ENCODE data around the gene NEUROD2.

GRCh38 chr17:39566094-39566850 is 41.4 kb downstream of the NEUROD2 start:
- TF ChIP-seq CTCF (conservative IDR thresholded peaks at IDR 0.05; ENCODE audit: low read depth, low read length) = no peak
- no peak for TF ChIP-seq EZH2 (IDR thresholded peaks at IDR 0.05; ENCODE audit: low read length, unreplicated experiment)

All from PC-3 (cell line).